Psoas muscle (tissue), 8 donors: ENCODE data around the gene TRAPPC10. TPM values are rescaled to one million over a fixed set of nuclear protein-coding genes. Genes with fewer than 3 reads are reported as not detected.
A peak's percentile ranks its signal among the peaks of the same experiment; 100 is the strongest.

Experiments
- ATAC-seq, 4 donors: fragments of 200-7000 bp; cut with Tn5 transposase; one replicate each; pipeline ENCODE4 v1.9.1; 2020; ENCODE audit warnings: moderate library complexity in 3 of 4, mild to moderate bottlenecking in 2 of 4
- DNase-seq, 2 donors: peaks; one replicate each; pipeline ENCODE4 v3.0.0-alpha.2; 2020
- H3K27ac ChIP-seq: fragments of 200-600 bp; one replicate; pipeline ENCODE4 v1.8.0; 2022
- H3K27me3 ChIP-seq, 3 donors: fragments of 200-600 bp in 1 of 3; one replicate each; pipeline versions ENCODE4 v1.6.1 to v1.8.0; 2013 to 2022; ENCODE audit warnings: low read length in 2 of 3, mild to moderate bottlenecking in 2 of 3, moderate library complexity in 1 of 3; ENCODE audit not compliant: insufficient read depth in 3 of 3
- H3K36me3 ChIP-seq, 2 donors: fragments of 200-600 bp in 1 of 2; one replicate each; pipeline versions ENCODE4 v1.6.1 to v1.8.0; 2013 to 2022; ENCODE audit warnings: low read depth in 1 of 2, mild to moderate bottlenecking in 1 of 2, moderate library complexity in 1 of 2; ENCODE audit not compliant: insufficient read depth in 1 of 2
- H3K4me1 ChIP-seq: fragments of 200-600 bp; one replicate; pipeline ENCODE4 v1.8.0; 2022
- H3K4me3 ChIP-seq: fragments of 200-600 bp; one replicate; pipeline ENCODE4 v1.8.0; 2022; ENCODE audit warnings: mild to moderate bottlenecking
- H3K9me3 ChIP-seq: fragments of 200-600 bp; one replicate; pipeline ENCODE4 v1.8.0; 2022
- CTCF ChIP-seq: fragments of 200-600 bp; IDR thresholded peaks from one replicate; pipeline ENCODE4 v1.8.0; 2022; ENCODE audit warnings: antibody characterized with exemption
- WGBS, 3 donors: extraction: QIAGEN DNeasy Blood & Tissue Kit; methylation state at CpG; one replicate each; pipeline versions ENCODE4 v1.1.6 to v1.1.7; 2013; 5-methylcytosine and 5-hydroxymethylcytosine counted together
- intact Hi-C, 2 donors: fragments of 100-400 bp; cut with DNase I; formaldehyde crosslinking; loops; one replicate each; pipeline versions ENCODE4 v1.11.0 to v1.14.2; 2022
- polyA plus RNA-seq, 3 donors: library from polyadenylated mRNA; stranded (reverse); fragments of 200-250 nt; gene quantifications; one replicate each; pipeline ENCODE4 v1.2.3, GENCODE V29; 2013
- total RNA-seq, 4 donors: library from RNA; stranded (reverse); fragmentation: NEBNext Ultra II Directional in 2 of 4; extraction: Animal tissue kit (Norgen Biotek cat#: 25700) in 2 of 4; gene quantifications; one replicate each; pipeline versions ENCODE4 v1.2.1 to v1.2.4, GENCODE V29; 2021 to 2023
- donor health status: healthy with polysubstance abuse.
- donor health status: DM: no; HTN: no; CAD: no; lungs with moderate emphysema.
- donor health status: Bipolar disorder and iron deficiency.
- donor health status: healthy.
- donor health status: DM: yes; HTN: yes; CAD: no.
- donor health status: DM: no; HTN: no; CAD: no.
- donor health status: DM: no; HTN: no; CAD: no.
- donor health status: DM: yes; HTN: yes; CAD: no.

Gene TRAPPC10
- total and polyA plus RNA-seq, 7 donors = 6.4 to 22.2 (median 20.0) TPM

GRCh38 chr21:44057055-44057454, 44.9 kb downstream of the TRAPPC10 start:
- WGBS, 3 donors = 95 to 96% (median 96%) methylated on average over 9 of the region's 9 CpGs
- no peak for DNase-seq
- no peak overlapping the region for H3K4me3 ChIP-seq
- H3K9me3 ChIP-seq = no peaks in the 10 kb centered on the region
- ATAC-seq = no peak
- intact Hi-C loops = no loop called here
- no peak overlapping the region for H3K27ac ChIP-seq
- TF ChIP-seq CTCF = no peak
- peaks cover 0 to 69% of the 10 kb centered on the region in 2 donors for H3K36me3 ChIP-seq
- peaks cover 18% of the 10 kb centered on the region for H3K4me1 ChIP-seq
- H3K27me3 ChIP-seq = no peaks in the 10 kb centered on the region

GRCh38 chr21:44057960-44058651, 46.0 kb downstream of the TRAPPC10 start:
- no peak for ATAC-seq
- WGBS, 3 donors = 91 to 94% (median 93%) methylated on average over 15 of the region's 15 CpGs
- Histone ChIP-seq H3K27ac (no peak overlapping the region), H3K9me3 (no peaks in the 10 kb centered on the region), H3K4me1 (peaks cover 13% of the 10 kb centered on the region), H3K4me3 (no peak overlapping the region), H3K36me3 (peaks cover 0 to 70% of the 10 kb centered on the region in 2 donors), H3K27me3 (no peaks in the 10 kb centered on the region)
- TF ChIP-seq CTCF = no peak
- no peak for DNase-seq
- intact Hi-C loops = no loop called here

GRCh38 chr21:44058652-44058964, 46.5 kb downstream of the TRAPPC10 start:
- no peak for TF ChIP-seq CTCF
- no peak for DNase-seq
- H3K9me3 ChIP-seq = no peaks in the 10 kb centered on the region
- no peak overlapping the region for H3K27ac ChIP-seq
- no peak for ATAC-seq
- intact Hi-C loops = no loop called here
- WGBS, 3 donors = 85 to 95% (median 93%) methylated on average over 12 of the region's 12 CpGs
- peaks cover 0 to 75% of the 10 kb centered on the region in 2 donors for H3K36me3 ChIP-seq
- H3K4me1 ChIP-seq = peaks cover 13% of the 10 kb centered on the region
- no peaks in the 10 kb centered on the region for H3K27me3 ChIP-seq
- no peak overlapping the region for H3K4me3 ChIP-seq

GRCh38 chr21:44058981-44059380, 46.9 kb downstream of the TRAPPC10 start:
- no peaks in the 10 kb centered on the region for H3K9me3 ChIP-seq
- H3K36me3 ChIP-seq = peaks cover 0 to 79% of the 10 kb centered on the region in 2 donors
- TF ChIP-seq CTCF = no peak
- H3K4me1 ChIP-seq = peaks cover 13% of the 10 kb centered on the region
- H3K27ac ChIP-seq = no peak overlapping the region
- H3K4me3 ChIP-seq = no peak overlapping the region
- DNase-seq (no peak), ATAC-seq (no peak)
- 86 to 92% (median 90%) methylated on average over 17 of the region's 17 CpGs for WGBS, 3 donors
- intact Hi-C loops = no loop called here
- H3K27me3 ChIP-seq = no peaks in the 10 kb centered on the region

- Histone ChIP-seq H3K27me3 (no peaks in the 10 kb centered on the region), H3K36me3 (peaks cover 0 to 84% of the 10 kb centered on the region in 2 donors), H3K27ac (no peak overlapping the region), H3K4me1 (peaks cover 10% of the 10 kb centered on the region), H3K9me3 (no peaks in the 10 kb centered on the region), H3K4me3 (no peak overlapping the region)
- WGBS, 3 donors = 79 to 87% (median 83%) methylated on average over 4 of the region's 4 CpGs
- ATAC-seq (peak in 1 of 4 donors; percentile 17), DNase-seq (no peak)
- no peak for TF ChIP-seq CTCF
- intact Hi-C loops = no loop called here
These were observed 47.6 kb downstream of the TRAPPC10 start for GRCh38 chr21:44059710-44060109.
